Prostate gland (tissue), 2 donors: ENCODE measurements around the gene ZNF430. TPM values are rescaled to one million over a fixed set of nuclear protein-coding genes. Genes with fewer than 3 reads are reported as not detected.

Source experiments
- DNase-seq: peaks from one replicate; pipeline ENCODE4 v3.0.0-alpha.2; 2019; ENCODE audit warnings: low spot score
- H3K27ac ChIP-seq, 2 donors: fragments of 200-600 bp; sonication (generic); 2 replicates each; pipeline ENCODE4 v1.5.1; 2017 to 2019
- H3K27me3 ChIP-seq: fragments of 200-600 bp; sonication (generic); replicated peaks from 2 replicates; pipeline ENCODE4 v1.5.1; 2019; ENCODE audit not compliant: insufficient read depth
- H3K36me3 ChIP-seq, 2 donors: fragments of 200-600 bp; sonication (generic); 1 replicate in 1 of 2; 2 replicates in 1 of 2; pipeline versions ENCODE4 v1.5.1 to v1.8.1; 2017 to 2019
- H3K4me1 ChIP-seq: fragments of 200-600 bp; sonication (generic); replicated peaks from 2 replicates; pipeline ENCODE4 v1.5.1; 2019
- H3K4me3 ChIP-seq, 2 donors: fragments of 200-600 bp; sonication (generic); 2 replicates each; pipeline ENCODE4 v1.5.1; 2017 to 2019
- H3K9me3 ChIP-seq: fragments of 200-600 bp; sonication (generic); 2 replicates; pipeline ENCODE4 v1.5.1; 2017
- POLR2A ChIP-seq: fragments of 450-650 bp; IDR thresholded peaks from one replicate; pipeline ENCODE4 v1.6.1; 2016; ENCODE audit warnings: antibody characterized with exemption, mild to moderate bottlenecking
- POLR2AphosphoS5 ChIP-seq: sonication (generic); formaldehyde crosslinking; IDR thresholded peaks from one replicate; pipeline ENCODE4 v1.6.1; 2017; ENCODE audit warnings: antibody characterized with exemption
- WGBS: methylation state at CpG from one replicate; pipeline ENCODE4 v1.1.5; 2018; 5-methylcytosine and 5-hydroxymethylcytosine counted together
- intact Hi-C: fragments of 100-400 bp; cut with DNase I; formaldehyde crosslinking; loops from one replicate; pipeline ENCODE4 v1.14.2; 2022
- total RNA-seq, 2 donors: library from RNA; depleted of rRNA; stranded (reverse); fragments of >200 nt; gene quantifications; one replicate each; pipeline ENCODE4 v1.1.0, GENCODE V29; 2016
- TF ChIP-seq, protein P1 (sequence below), 4 experiments: fragments of 200-600 bp in 2 of 4; fragments of 450-650 bp in 2 of 4; sonication (generic) in 2 of 4; IDR thresholded peaks; 1 replicate in 3 of 4; 2 replicates in 1 of 4; pipeline ENCODE4 v1.5.1; 2016 to 2019; ENCODE audit warnings: antibody characterized with exemption in 4 of 4, mild to moderate bottlenecking in 2 of 4, moderate library complexity in 2 of 4

Gene ZNF430
- total RNA-seq, 2 donors from 2014 or later, result 9.3 to 11.9 TPM

DNA sequence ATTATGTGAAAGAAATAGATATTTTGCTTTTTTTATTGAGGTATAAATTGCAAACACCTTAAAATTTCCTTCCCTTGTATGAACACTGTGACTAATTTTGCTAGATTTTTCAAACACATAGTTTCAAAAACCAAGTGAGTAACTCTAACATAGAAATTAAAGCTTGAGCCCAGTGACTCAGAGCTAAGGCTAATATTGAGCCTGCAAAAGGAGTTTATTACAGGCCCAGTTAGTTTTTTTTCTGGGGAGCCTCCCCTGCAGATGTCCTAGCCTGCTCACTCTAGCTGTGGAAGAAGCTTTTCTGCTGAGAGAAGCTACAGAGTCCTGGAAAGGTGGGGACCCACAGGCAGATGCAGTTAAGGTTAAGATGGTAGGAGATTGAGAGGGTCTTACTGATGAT, 3.4 kb downstream of the ZNF430 start:
- Histone ChIP-seq H3K9me3 (no peaks in the 10 kb centered on the region), H3K4me3 (no peak overlapping the region), H3K4me1 (no peaks in the 10 kb centered on the region), H3K27ac (no peak overlapping the region), H3K36me3 (no peaks in the 10 kb centered on the region), H3K27me3 (no peaks in the 10 kb centered on the region)
- intact Hi-C loops, result loop anchor here (5.0 to 10.0 kb wide), 2 partner anchors 99 to 1202 kb away; partner anchors contain the start of genes ZNF506 and ZNF85
- no peak for DNase-seq
- TF ChIP-seq POLR2A (no peak), POLR2AphosphoS5 (no peak)
- TF ChIP-seq, protein P1, sequence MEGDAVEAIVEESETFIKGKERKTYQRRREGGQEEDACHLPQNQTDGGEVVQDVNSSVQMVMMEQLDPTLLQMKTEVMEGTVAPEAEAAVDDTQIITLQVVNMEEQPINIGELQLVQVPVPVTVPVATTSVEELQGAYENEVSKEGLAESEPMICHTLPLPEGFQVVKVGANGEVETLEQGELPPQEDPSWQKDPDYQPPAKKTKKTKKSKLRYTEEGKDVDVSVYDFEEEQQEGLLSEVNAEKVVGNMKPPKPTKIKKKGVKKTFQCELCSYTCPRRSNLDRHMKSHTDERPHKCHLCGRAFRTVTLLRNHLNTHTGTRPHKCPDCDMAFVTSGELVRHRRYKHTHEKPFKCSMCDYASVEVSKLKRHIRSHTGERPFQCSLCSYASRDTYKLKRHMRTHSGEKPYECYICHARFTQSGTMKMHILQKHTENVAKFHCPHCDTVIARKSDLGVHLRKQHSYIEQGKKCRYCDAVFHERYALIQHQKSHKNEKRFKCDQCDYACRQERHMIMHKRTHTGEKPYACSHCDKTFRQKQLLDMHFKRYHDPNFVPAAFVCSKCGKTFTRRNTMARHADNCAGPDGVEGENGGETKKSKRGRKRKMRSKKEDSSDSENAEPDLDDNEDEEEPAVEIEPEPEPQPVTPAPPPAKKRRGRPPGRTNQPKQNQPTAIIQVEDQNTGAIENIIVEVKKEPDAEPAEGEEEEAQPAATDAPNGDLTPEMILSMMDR (IDR thresholded peaks at IDR 0.05), result no peak

DNA sequence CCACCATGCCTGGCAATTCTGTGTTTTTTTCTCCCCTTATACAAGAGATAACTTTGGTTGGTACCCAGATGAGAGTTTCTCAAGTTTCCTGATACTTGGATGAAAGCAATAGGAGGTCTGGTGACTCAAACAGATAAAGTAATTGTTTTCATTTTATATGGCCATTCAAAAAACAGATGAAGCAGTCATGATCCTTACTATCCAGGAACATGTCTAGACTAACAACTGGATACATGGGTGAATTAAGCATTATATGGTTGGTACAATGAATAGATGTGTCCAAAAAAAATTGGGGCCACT, 8.5 kb downstream of the ZNF430 start:
- Histone ChIP-seq H3K4me1 (no peaks in the 10 kb centered on the region), H3K36me3 (no peaks in the 10 kb centered on the region), H3K27me3 (no peaks in the 10 kb centered on the region), H3K9me3 (no peaks in the 10 kb centered on the region), H3K27ac (no peak overlapping the region), H3K4me3 (no peak overlapping the region)
- DNase-seq, result no peak
- intact Hi-C loops, result loop anchor here (10.0 kb wide), 1 partner anchor 104 kb away; the partner anchor contains the start of gene ZNF85
- TF ChIP-seq POLR2A (no peak), POLR2AphosphoS5 (no peak)
- TF ChIP-seq, protein P1 (IDR thresholded peaks at IDR 0.05), result no peak

DNA sequence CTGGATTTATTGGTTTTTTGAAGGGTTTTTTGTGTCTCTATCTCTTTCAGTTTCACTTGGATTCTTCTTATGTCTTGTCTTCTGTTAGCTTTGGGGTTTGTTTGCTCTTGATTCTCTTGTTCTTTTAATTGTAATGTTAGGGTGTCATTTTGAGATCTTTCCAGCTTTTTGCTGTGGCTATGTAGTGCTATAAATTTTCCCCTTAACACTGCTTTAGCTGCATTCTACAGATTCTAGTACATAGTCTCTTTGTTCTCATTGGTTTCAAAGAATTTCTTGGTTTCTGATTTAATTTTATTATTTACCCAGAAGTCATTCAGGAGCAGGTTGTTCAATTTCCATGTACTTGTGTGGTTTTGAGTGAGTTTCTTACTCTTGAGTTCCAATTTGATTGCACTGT, 24.6 kb downstream of the ZNF430 start:
- Histone ChIP-seq H3K27me3 (no peaks in the 10 kb centered on the region), H3K9me3 (no peaks in the 10 kb centered on the region), H3K4me1 (no peaks in the 10 kb centered on the region), H3K4me3 (no peak overlapping the region), H3K36me3 (no peaks in the 10 kb centered on the region), H3K27ac (no peak overlapping the region)
- DNase-seq, result no peak
- TF ChIP-seq, protein P1 (IDR thresholded peaks at IDR 0.05), result no peak
- no peak for TF ChIP-seq POLR2A
- TF ChIP-seq POLR2AphosphoS5, result no peak
- intact Hi-C loops, result no loop called here

DNA sequence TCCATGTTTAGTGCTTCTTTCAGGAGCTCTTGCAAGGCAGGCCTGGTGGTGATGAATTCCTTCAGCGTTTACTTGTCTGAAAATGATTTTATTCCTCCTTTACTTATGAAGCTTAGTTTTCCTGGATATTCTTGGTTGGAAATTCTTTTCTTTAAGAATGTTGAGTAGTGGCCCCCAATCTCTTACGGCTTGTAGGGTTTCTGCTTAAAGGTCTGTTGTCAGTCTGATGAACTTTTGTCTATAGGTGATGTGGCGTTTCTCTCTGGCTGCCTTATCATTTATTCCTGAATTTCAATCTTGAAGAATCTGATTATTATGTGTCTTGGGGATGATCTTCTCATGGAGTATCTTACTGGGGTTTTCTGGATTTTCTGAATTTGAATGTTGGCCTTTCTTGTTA, 26.0 kb downstream of the ZNF430 start:
- TF ChIP-seq POLR2AphosphoS5 (no peak), POLR2A (no peak)
- TF ChIP-seq, protein P1 (IDR thresholded peaks at IDR 0.05), result no peak
- intact Hi-C loops, result no loop called here
- H3K4me1 ChIP-seq, result no peaks in the 10 kb centered on the region
- no peaks in the 10 kb centered on the region for H3K36me3 ChIP-seq
- H3K4me3 ChIP-seq, result no peak overlapping the region
- DNase-seq, result no peak
- H3K27me3 ChIP-seq, result no peaks in the 10 kb centered on the region
- H3K27ac ChIP-seq, result no peak overlapping the region
- 99% methylated on average over 3 of the region's 3 CpGs for whole genome bisulfite sequencing
- H3K9me3 ChIP-seq, result no peaks in the 10 kb centered on the region

DNA sequence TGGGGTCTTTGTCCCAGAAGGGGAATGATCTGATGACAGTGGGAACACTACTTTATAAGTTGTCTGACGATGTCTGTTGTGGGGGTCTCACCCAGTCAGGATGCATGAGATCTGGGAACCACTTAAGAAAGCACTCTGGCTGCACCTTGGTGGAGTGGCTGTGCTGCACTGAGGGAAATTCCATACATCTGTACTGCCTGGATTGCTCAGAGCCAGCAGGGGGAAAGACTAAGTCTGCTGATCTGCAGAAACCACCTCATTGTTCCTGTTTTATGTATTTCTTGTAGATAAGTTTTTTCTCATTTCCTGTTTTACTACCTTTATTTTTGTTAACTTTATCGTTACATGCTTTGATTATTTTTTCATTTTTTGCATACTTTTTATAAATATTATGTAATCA, 27.3 kb downstream of the ZNF430 start:
- TF ChIP-seq POLR2AphosphoS5, result no peak
- TF ChIP-seq POLR2A, result no peak
- TF ChIP-seq, protein P1 (IDR thresholded peaks at IDR 0.05), result no peak
- Histone ChIP-seq H3K36me3 (no peaks in the 10 kb centered on the region), H3K4me1 (no peaks in the 10 kb centered on the region), H3K9me3 (no peaks in the 10 kb centered on the region), H3K27me3 (no peaks in the 10 kb centered on the region), H3K27ac (no peak overlapping the region), H3K4me3 (no peak overlapping the region)
- DNase-seq, result no peak
- 96% methylated on average over 2 of the region's 2 CpGs for WGBS
- intact Hi-C loops, result no loop called here
